Measurements from ENCODE around the gene ATP1A1.

DNA sequence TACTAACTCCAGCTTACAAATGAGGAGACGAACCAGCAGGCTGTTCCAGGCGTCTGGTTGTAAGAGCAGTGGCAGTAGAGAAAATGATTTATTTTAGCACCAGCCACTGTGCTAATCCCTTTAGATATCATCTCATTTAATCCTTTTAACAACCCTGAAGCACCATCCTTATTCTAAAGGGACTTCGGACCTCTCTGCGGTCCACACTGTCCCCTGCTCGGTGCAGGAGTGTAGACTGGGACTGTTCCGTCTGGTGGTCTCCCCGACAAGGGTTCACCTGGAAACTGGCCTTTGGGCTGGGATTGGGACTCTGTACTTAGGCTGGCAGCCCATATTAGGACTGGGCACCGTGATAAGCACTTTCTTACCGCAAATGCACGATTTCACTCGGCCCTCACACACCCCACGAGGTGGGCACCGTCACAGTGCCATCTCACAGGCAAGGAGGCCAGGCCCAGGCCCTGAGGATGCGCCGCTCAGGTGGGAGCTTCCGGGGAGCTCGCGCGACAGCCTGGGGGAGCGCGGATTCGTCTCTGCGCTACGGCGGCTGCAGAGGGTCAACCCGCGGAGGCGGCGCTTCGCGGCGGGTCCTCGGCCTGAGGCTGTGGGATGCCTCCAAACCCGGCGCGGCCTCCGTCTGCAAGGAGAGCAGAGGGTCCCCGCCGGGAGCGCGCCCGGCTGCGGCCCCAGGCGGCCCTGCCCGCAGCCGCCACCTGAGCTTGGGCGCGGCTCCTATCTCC lies 45.2 kb downstream of the ATP1A1 start:
- TF ChIP-seq CTCF (conservative IDR thresholded peaks at IDR 0.05; ENCODE audit: low read depth in 2 of 2) = no peak
- no peak for TF ChIP-seq EZH2 (IDR thresholded peaks at IDR 0.05; ENCODE audit: low read depth, unreplicated experiment)
